IPS-18c (cell line): ENCODE measurements around the gene ZBTB46.

Experiments used
- H3K4me3 ChIP-seq: 2 replicates; pipeline ENCODE4 v1.7.0; 2013; ENCODE audit warnings: low read depth, mild to moderate bottlenecking, low read length, moderate library complexity; ENCODE audit not compliant: insufficient read depth
- H3K9me3 ChIP-seq: one replicate; pipeline ENCODE4 v1.6.1; 2013; ENCODE audit warnings: mild to moderate bottlenecking, low read length, moderate library complexity; ENCODE audit not compliant: control insufficient read depth, insufficient read depth

The ZBTB46 gene

GRCh38 chr20:63740070-63740626, 90.9 kb downstream of the ZBTB46 start:
- H3K9me3 ChIP-seq: no peaks in the 10 kb centered on the region
- H3K4me3 ChIP-seq: peak overlapping the region; percentile 78

- H3K4me3 ChIP-seq: peak within 1 kb of the TSS; percentile 78
Observed at GRCh38 chr20:63739130-63740069, 91.7 kb downstream of the ZBTB46 start, which contains the start of gene SLC2A4RG. Gene SLC2A4RG, plus strand, starts transcription at chr20:63739776. Its CDS starts 137 bp downstream, at chr20:63739913.

GRCh38 chr20:63738687-63739129, 92.4 kb downstream of the ZBTB46 start:
- no peaks in the 10 kb centered on the region for H3K9me3 ChIP-seq
- peak overlapping the region; percentile 56; the same call in 1 of the 2 replicates for H3K4me3 ChIP-seq

More at GRCh38 chr20:63739130-63740069, 91.7 kb downstream of the ZBTB46 start, which contains the start of gene SLC2A4RG:
- H3K9me3 ChIP-seq: no peaks in the 10 kb centered on the region

GRCh38 chr20:63737945-63738686, 92.9 kb downstream of the ZBTB46 start:
- H3K4me3 ChIP-seq: peak overlapping the region; percentile 56; the same call in 1 of the 2 replicates

GRCh38 chr20:63737695-63737944, 93.4 kb downstream of the ZBTB46 start:
- Histone ChIP-seq H3K4me3 (no peak overlapping the region; the same call in 1 of the 2 replicates), H3K9me3 (no peaks in the 10 kb centered on the region)

More at GRCh38 chr20:63737945-63738686, 92.9 kb downstream of the ZBTB46 start:
- no peaks in the 10 kb centered on the region for H3K9me3 ChIP-seq

GRCh38 chr20:63736893-63737694, 94.0 kb downstream of the ZBTB46 start:
- Histone ChIP-seq H3K9me3 (no peaks in the 10 kb centered on the region), H3K4me3 (no peak overlapping the region)

GRCh38 chr20:63735859-63736718, 95.0 kb downstream of the ZBTB46 start, which contains the start of gene LIME1:
Gene LIME1, plus strand, starts transcription at chr20:63736664. Its CDS starts 886 bp downstream, at chr20:63737550.
- Histone ChIP-seq H3K4me3 (no peak within 1 kb of the TSS), H3K9me3 (no peaks in the 10 kb centered on the region)

GRCh38 chr20:63734946-63735858, 95.9 kb downstream of the ZBTB46 start:
- no peak overlapping the region for H3K4me3 ChIP-seq
- no peaks in the 10 kb centered on the region for H3K9me3 ChIP-seq

GRCh38 chr20:63734111-63734945, 96.7 kb downstream of the ZBTB46 start:
- no peaks in the 10 kb centered on the region for H3K9me3 ChIP-seq
- H3K4me3 ChIP-seq: no peak overlapping the region

GRCh38 chr20:63733579-63734081, 97.4 kb downstream of the ZBTB46 start:
- Histone ChIP-seq H3K9me3 (no peaks in the 10 kb centered on the region), H3K4me3 (no peak overlapping the region)

GRCh38 chr20:63733117-63733516, 97.9 kb downstream of the ZBTB46 start:
- Histone ChIP-seq H3K9me3 (no peaks in the 10 kb centered on the region), H3K4me3 (no peak overlapping the region)

GRCh38 chr20:63732118-63733095, 98.7 kb downstream of the ZBTB46 start:
- no peak overlapping the region for H3K4me3 ChIP-seq
- no peaks in the 10 kb centered on the region for H3K9me3 ChIP-seq

- Histone ChIP-seq H3K4me3 (no peak overlapping the region), H3K9me3 (no peaks in the 10 kb centered on the region)
Observed at GRCh38 chr20:63731410-63731809, 99.7 kb downstream of the ZBTB46 start.
